ENCODE results near the gene UFSP2.
A peak's percentile ranks its signal among the peaks of the same experiment; 100 is the strongest.

The UFSP2 gene, protein sequence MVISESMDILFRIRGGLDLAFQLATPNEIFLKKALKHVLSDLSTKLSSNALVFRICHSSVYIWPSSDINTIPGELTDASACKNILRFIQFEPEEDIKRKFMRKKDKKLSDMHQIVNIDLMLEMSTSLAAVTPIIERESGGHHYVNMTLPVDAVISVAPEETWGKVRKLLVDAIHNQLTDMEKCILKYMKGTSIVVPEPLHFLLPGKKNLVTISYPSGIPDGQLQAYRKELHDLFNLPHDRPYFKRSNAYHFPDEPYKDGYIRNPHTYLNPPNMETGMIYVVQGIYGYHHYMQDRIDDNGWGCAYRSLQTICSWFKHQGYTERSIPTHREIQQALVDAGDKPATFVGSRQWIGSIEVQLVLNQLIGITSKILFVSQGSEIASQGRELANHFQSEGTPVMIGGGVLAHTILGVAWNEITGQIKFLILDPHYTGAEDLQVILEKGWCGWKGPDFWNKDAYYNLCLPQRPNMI

DNA sequence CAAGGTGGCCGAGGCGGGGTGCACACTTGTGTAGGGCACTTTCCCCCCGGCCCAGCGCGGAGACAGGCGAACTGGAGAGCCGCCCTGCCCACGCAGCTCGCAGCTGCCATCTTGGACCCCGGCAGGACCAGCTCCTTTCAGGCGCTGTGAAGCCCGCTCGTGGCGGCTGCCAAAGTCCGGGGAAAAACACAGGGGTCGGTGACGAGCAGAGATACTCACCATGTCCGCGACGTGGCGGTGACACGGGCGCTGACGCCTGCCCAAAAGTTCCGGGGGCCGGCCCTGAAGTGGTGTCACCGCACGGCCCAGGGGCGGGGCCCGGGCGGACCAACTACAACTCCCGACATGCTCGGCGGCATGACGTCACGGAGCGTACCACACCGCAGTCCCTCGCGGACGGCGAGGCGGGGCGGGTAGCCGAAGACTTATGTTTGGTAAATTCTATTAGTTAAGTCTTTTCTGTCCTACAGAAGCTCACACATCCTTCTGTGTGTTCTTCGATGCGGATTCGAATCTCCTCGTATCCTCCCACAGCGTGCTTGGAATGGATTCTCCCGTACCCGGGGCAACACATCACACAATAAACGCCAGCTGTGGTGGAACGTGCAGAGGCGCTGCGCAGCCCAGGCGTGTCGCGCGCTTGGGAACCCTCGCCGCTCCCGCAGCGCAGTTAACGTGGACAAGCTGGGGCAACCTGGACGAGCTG, at the start of gene UFSP2:
UFSP2 (minus strand) TSS at position 318 of the 706 bp plus-strand sequence; CDS start at position 222, 96 bp downstream.
- FAIRE-seq = no peak

DNA sequence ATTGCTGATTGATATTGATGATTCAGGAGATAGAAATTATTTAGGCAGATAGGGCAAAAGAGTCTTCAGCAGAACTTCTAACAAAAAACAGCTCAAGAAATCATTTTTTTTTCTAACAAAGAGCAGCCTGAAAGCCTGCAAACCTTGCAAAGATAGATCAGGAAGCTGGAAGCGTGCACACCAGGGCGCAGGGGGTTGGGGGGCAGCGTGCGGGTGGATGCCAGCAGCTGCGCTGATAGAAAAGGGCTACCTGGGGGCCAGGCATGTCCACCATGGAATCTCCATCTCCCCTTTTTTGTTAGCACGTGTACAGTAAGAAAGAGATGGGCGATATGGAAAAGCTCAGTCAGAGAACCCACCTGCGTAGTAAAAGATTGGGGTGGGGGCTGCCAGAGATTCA, 47.5 kb upstream of the UFSP2 start:
- FAIRE-seq = no peak

GRCh38 chr4:185472103-185472542, 46.4 kb upstream of the UFSP2 start:
- FAIRE-seq = no peak

DNA sequence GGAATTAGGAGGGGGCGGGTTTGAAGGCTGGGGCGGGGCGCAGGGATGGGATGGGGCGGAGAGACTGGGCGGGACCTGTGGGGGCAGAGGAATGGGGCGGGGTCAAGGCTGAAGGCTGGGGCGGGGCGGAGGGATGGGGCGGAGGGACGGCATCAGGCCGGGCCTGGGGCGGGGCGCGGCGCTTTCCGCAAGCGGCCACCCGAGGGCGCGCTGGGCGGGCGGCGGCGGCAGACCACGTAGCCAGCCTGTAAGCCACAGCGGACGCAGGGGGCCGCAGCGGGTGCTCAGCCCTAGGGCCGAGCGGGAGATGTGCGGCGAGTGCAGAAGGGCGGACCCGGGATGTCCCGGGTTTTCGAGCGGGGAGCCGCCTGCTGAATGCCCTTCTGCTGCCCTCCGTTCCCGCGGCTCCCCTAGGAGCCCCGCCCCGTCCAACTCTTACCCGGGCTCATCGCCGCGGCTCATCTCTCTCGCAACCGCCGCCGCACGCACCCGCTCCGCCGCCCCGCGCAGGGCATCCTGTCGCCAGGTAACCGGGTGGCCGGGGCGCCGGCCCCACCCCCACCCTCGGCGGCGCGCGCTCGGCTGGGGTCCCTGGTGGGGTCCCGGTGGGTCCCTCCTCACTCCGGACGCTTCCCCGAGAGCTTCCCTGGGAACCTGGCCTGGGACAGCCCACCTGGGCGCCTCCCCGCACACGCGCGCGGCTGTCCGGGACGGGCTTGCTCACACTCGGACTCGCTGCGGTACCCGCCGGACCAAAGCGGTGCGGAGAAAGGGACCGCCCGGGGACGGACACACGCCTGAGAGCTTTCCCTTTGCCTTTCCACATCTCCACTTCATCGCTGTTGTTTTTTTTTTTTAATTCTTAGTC, 45.7 kb upstream of the UFSP2 start, which contains the start of gene CCDC110:
CCDC110 (minus strand) TSS at position 499 of the 868 bp plus-strand sequence; CDS start at position 449, 50 bp downstream.
- no peak for FAIRE-seq

GRCh38 chr4:185470501-185471195, 44.9 kb upstream of the UFSP2 start:
- FAIRE-seq = no peak

- FAIRE-seq = no peak
Observed at GRCh38 chr4:185469580-185470154, 43.9 kb upstream of the UFSP2 start.

- FAIRE-seq = no peak
Observed at GRCh38 chr4:185468999-185469398, 43.2 kb upstream of the UFSP2 start.

- FAIRE-seq = no peak
Observed at GRCh38 chr4:185467991-185468390, 42.2 kb upstream of the UFSP2 start.

GRCh38 chr4:185467101-185467500, 41.3 kb upstream of the UFSP2 start:
- FAIRE-seq = no peak

DNA sequence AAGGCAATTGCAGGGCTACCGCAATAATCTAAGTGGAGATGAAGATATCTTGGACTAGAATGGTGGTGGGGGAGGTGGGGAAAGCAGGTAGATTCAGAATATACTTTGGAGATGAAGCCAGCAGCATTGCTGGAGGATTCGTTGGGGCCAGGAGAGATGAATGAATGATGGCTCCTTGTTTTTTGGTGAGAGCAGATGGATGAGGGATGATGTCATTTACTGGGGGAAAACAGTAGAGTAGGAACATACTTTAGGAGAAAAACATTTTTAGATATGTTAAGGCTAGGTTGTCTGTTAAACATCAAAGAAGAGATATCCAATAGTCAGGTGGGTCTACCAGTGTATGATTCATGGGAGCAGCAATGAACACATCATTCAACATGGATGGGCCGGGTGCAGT, 39.9 kb upstream of the UFSP2 start:
- no peak for FAIRE-seq

DNA sequence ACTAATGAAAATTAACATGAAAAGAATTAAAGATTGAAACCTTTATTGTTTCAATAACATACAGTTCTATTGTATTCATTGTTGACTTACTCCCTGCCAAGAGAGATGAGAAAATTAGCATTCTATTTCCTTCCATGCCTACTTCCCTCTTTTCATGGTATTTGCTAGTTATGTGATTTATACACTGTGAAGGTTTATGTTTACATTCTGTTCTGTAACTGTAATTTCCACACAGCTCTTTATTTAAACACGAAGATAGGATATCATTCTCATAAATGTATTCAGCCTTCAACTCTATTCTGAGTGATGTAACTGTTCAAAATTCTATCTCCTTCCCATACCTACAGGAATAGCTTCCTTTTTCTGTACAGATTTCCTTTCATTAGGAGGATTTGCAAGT, 39.1 kb upstream of the UFSP2 start:
- FAIRE-seq = no peak

GRCh38 chr4:185464183-185464582, 38.4 kb upstream of the UFSP2 start:
- no peak for FAIRE-seq

DNA sequence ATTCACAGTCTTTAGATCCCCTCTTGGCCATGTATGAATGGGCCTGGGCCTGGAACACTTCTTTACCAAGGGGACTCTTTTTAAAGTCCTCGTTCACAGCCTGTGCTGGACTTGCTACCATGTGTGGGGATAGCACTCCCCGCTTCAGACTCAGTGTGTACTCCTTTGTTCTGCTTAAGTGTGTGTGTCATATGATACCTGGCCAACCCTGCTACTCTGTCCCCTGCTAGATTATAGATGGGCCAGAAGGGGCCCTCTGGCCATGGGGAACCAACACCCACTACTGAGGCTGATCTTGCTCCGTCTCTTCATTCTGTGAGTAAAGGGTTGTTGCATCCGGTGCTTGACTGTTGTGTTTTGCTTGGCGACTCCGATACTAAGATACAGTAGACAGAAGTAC, 37.8 kb upstream of the UFSP2 start:
- FAIRE-seq = no peak

GRCh38 chr4:185461565-185461964, 35.8 kb upstream of the UFSP2 start:
- no peak for FAIRE-seq

DNA sequence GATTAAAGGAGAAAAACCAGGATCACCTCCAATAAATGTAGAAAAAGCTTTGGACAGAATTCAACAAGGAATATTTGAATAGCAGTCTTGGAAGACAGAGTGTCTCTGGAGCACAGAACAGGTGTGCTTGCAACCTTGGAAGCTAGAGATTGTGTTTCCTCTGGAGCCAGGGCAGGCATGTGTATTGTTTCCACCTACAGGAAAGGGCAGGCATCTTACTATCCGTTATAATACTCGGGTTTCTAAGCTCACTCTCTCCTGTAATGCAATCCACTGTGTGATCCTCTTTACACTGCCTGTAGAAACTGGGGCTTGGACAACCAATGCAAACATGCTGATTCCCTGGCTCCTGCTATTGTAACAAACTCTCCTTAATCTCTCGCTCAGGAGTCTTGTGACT, 31.4 kb upstream of the UFSP2 start:
- no peak for FAIRE-seq

- FAIRE-seq = no peak
Observed at GRCh38 chr4:185456131-185456530, 30.4 kb upstream of the UFSP2 start.

DNA sequence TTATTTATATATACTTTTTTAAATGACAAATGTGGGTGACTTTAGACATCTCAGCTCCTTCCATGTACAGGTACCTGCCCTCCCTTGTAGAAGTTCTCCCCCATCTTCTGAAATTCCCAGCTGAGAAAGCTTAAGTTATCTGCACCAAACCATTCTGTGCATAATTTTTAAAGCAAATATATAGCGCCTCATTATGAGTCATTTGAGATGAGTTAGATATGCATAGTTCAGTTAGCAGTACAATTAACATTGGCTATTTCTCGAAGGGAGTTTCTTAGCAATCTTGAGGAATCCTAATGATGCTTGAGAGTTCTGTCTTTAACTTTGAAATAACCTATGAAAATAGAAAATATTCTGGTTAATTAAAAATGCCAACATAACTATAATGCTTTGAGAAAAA, 19.4 kb upstream of the UFSP2 start:
- no peak for FAIRE-seq

GRCh38 chr4:185441479-185441878, 15.7 kb upstream of the UFSP2 start:
- peak; percentile 88 for FAIRE-seq

- FAIRE-seq = peak; percentile 73
Observed at GRCh38 chr4:185437809-185438208, 12.0 kb upstream of the UFSP2 start.

DNA sequence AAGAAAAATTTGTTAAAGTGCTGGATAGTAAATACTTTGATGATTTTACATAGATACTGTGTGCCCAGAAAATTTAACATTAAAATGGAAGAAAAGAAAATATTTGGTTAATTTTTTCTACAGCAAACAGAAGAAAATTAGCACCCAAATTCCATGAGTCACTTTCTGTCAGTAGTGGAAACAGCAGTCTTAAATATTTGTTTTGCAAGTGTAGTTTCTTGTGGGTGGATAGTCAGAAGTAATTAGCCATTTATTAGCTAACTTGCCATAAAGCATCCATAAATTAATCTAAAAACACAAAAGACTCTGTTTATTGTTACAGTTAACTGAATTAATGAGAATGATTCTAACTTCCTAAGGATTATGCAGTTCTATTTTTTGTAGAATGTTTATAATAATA, 9.7 kb upstream of the UFSP2 start:
- peak; percentile 79 for FAIRE-seq

- no peak for FAIRE-seq
Observed at GRCh38 chr4:185429660-185430059, 3.9 kb upstream of the UFSP2 start.

Measured in A204.1 (cell line).